Tibial nerve (tissue), 4 donors: ENCODE results near the gene KDM8. TPM values are rescaled to one million over a fixed set of nuclear protein-coding genes. Genes with fewer than 3 reads are reported as not detected.

Source experiments
- DNase-seq, 2 donors: peaks; one replicate each; pipeline ENCODE4 v3.0.0-alpha.2; 2019; ENCODE audit warnings: low spot score in 2 of 2
- H3K27ac ChIP-seq, 4 donors: fragments of 200-600 bp; sonication (generic) in 3 of 4; one replicate each; pipeline ENCODE4 v1.5.1; 2017 to 2019; ENCODE audit warnings: mild to moderate bottlenecking in 1 of 4
- H3K27me3 ChIP-seq, 2 donors: fragments of 200-600 bp; sonication (generic) in 1 of 2; one replicate each; pipeline versions ENCODE4 v1.5.1 to v1.6.0; 2017 to 2019
- H3K36me3 ChIP-seq, 3 donors: fragments of 200-600 bp; sonication (generic); one replicate each; pipeline ENCODE4 v1.5.1; 2018 to 2019
- H3K4me1 ChIP-seq, 4 donors: fragments of 200-600 bp; sonication (generic) in 3 of 4; one replicate each; pipeline ENCODE4 v1.5.1; 2017 to 2019
- H3K4me3 ChIP-seq, 4 donors: fragments of 200-600 bp; sonication (generic) in 3 of 4; one replicate each; pipeline ENCODE4 v1.5.1; 2017 to 2019; ENCODE audit warnings: mild to moderate bottlenecking in 1 of 4, moderate library complexity in 1 of 4
- H3K9me3 ChIP-seq, 4 donors: fragments of 200-600 bp; sonication (generic) in 3 of 4; one replicate each; pipeline ENCODE4 v1.5.1; 2017 to 2019
- CTCF ChIP-seq, 5 experiments: fragments of 200-600 bp in 3 of 5; fragments of 450-650 bp in 2 of 5; sonication (generic) in 3 of 5; IDR thresholded peaks; one replicate each; pipeline ENCODE4 v1.5.1; 2016 to 2019; ENCODE audit warnings: antibody characterized with exemption in 5 of 5, mild to moderate bottlenecking in 3 of 5, moderate library complexity in 2 of 5
- EP300 ChIP-seq, 2 donors: sonication (generic); formaldehyde crosslinking; IDR thresholded peaks; one replicate each; pipeline ENCODE4 v1.6.1; 2017; ENCODE audit warnings: antibody characterized with exemption in 2 of 2, mild to moderate bottlenecking in 1 of 2
- POLR2A ChIP-seq, 2 donors: fragments of 450-650 bp; IDR thresholded peaks; one replicate each; pipeline ENCODE4 v1.6.1; 2017; ENCODE audit warnings: antibody characterized with exemption in 2 of 2, mild to moderate bottlenecking in 2 of 2, moderate library complexity in 2 of 2
- WGBS, 2 donors: methylation state at CpG; one replicate each; pipeline ENCODE4 v1.1.5; 2018; 5-methylcytosine and 5-hydroxymethylcytosine counted together
- total RNA-seq, 4 donors: library from RNA; depleted of rRNA; stranded (reverse); fragments of >200 nt; gene quantifications; one replicate each; pipeline ENCODE4 v1.1.0, GENCODE V29; 2016

Gene KDM8
- total RNA-seq, 4 donors from 2014 or later: 2.3 to 7.6 (median 4.8) TPM

DNA sequence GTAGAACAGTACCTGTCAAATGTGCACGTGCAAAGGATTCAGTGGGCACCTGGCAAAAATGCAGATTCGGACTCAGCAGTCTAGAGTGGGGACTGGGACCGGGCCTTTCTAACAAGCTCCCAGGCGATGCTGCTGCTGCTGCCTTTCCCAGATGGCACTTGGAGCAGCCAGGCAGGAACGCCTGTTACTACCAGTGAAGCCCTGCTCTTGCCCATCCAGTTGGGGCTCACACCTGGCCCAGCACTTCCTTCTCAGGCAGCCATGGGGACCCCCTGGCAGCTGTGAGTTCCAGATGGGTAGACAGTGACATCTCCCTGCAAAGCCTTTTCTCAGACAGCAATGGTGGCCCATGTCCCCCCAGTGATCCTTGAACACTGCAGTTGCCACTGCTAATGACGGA is 30.4 kb downstream of the KDM8 start:
- TF ChIP-seq EP300 (IDR thresholded peaks at IDR 0.05) (no peak), POLR2A (IDR thresholded peaks at IDR 0.05) (no peak), CTCF (IDR thresholded peaks at IDR 0.05) (no peak)
- no peak for DNase-seq

GRCh38 chr16:27234171-27234570 is 30.8 kb downstream of the KDM8 start:
- H3K36me3 ChIP-seq: peaks cover 0 to 43% (median 0%) of the 10 kb centered on the region in 3 donors
- H3K4me3 ChIP-seq: no peak overlapping the region
- DNase-seq: no peak
- peak overlapping the region in 3 of 4 donors; percentile 55 to 77 (median 70) for H3K27ac ChIP-seq
- H3K4me1 ChIP-seq: peaks cover 0 to 58% (median 34%) of the 10 kb centered on the region in 4 donors
- no peaks in the 10 kb centered on the region for H3K27me3 ChIP-seq
- H3K9me3 ChIP-seq: no peaks in the 10 kb centered on the region
- TF ChIP-seq EP300 (IDR thresholded peaks at IDR 0.05) (no peak), CTCF (IDR thresholded peaks at IDR 0.05) (no peak)
- WGBS, 2 donors: 85 to 86% methylated on average over 8 of the region's 8 CpGs

More for the DNA sequence above, 30.4 kb downstream of the KDM8 start:
- Histone ChIP-seq H3K27me3 (no peaks in the 10 kb centered on the region), H3K9me3 (no peaks in the 10 kb centered on the region), H3K4me3 (no peak overlapping the region), H3K27ac (no peak overlapping the region), H3K4me1 (peaks cover 0 to 58% (median 34%) of the 10 kb centered on the region in 4 donors), H3K36me3 (peaks cover 0 to 43% (median 0%) of the 10 kb centered on the region in 3 donors)
- WGBS, 2 donors: 88 to 90% methylated on average over 5 to 6 of the region's 6 CpGs

DNA sequence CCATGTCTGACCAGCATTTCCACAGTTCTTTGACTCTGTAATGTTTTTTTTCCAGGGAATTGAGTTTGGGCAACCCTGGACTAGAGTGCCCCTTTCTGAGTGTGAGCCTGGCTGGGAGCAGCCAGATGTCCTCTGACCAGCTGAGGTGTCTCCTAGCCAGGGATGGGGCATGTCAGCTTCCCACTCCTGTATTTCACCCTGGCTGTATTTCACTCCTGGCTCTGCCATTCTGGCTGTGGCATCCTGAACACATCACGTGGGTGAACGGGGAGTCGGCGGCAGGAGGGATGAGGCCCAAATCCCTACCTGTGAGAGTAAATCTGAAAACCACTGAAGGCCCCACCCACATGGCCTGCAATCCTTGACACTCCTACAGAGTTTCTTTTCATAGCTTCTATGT is 31.3 kb downstream of the KDM8 start:
- Histone ChIP-seq H3K27me3 (no peaks in the 10 kb centered on the region), H3K4me3 (no peak overlapping the region), H3K36me3 (peaks cover 0 to 43% (median 0%) of the 10 kb centered on the region in 3 donors), H3K9me3 (no peaks in the 10 kb centered on the region), H3K27ac (peak overlapping the region in 3 of 4 donors; percentile 55 to 77 (median 70)), H3K4me1 (peaks cover 0 to 58% (median 34%) of the 10 kb centered on the region in 4 donors)
- no peak for TF ChIP-seq EP300 (IDR thresholded peaks at IDR 0.05)
- no peak for TF ChIP-seq POLR2A (IDR thresholded peaks at IDR 0.05)
- TF ChIP-seq CTCF (IDR thresholded peaks at IDR 0.05): no peak
- WGBS, 2 donors: 43 to 53% methylated on average over 4 of the region's 4 CpGs
- no peak for DNase-seq

DNA sequence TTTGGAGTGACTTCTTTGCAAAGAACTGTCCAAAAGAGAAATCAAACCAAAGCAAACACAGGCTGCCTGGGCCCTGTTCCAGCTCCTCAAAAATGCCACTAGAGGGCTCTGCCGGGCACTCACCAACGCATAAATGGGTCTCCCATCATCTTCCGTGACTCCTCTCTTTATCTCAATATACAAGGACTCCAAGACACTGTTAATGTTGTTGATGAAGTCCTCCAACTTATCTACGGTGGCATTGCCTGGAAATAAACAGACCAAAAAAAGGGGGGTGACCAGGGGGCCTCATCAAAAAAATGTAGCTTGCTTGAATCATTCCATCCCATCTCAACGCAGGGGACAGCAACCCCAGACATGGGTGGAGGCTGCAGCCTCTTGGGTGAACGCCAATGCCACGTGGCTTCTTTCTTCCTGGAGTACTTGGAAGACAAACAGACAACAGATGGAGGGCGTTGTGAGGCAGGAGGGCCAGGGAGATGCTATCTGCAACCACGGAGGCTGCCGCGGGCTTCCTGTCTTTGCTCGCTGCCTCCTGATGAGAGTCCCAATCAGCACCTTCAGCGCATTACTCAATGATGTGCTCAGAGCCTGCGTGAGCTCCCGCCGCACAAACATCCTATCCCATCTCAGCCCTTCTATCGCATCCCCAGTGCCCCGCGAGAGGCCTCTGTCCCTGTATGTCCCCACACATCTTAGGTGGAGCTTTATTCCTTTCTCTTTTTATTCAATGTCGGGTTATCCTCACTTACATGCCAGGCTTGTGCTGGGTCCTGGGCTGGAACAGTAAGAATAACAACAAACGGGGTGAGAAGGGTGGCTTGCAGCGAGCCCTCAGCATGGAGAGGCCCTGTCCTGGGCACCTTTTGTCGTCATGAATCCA is 32.0 kb downstream of the KDM8 start:
- Histone ChIP-seq H3K4me1 (peaks cover 0 to 56% (median 37%) of the 10 kb centered on the region in 4 donors), H3K9me3 (no peaks in the 10 kb centered on the region), H3K4me3 (no peak overlapping the region), H3K27me3 (no peaks in the 10 kb centered on the region), H3K36me3 (peaks cover 0 to 37% (median 0%) of the 10 kb centered on the region in 3 donors), H3K27ac (peak overlapping the region in 3 of 4 donors; percentile 55 to 77 (median 70))
- WGBS, 2 donors: 40 to 45% methylated on average over 23 of the region's 23 CpGs
- DNase-seq: peak; percentile 76 to 88
- TF ChIP-seq EP300 (IDR thresholded peaks at IDR 0.05) (peak; percentile 24 to 73), POLR2A (IDR thresholded peaks at IDR 0.05) (no peak), CTCF (IDR thresholded peaks at IDR 0.05) (peak; percentile 60 to 81 (median 76))

GRCh38 chr16:27235938-27236245 is 32.6 kb downstream of the KDM8 start:
- Histone ChIP-seq H3K4me3 (no peak overlapping the region), H3K36me3 (peaks cover 0 to 31% (median 0%) of the 10 kb centered on the region in 3 donors), H3K9me3 (no peaks in the 10 kb centered on the region), H3K27ac (peak overlapping the region in 3 of 4 donors; percentile 55 to 77 (median 70)), H3K4me1 (peaks cover 0 to 59% (median 37%) of the 10 kb centered on the region in 4 donors), H3K27me3 (no peaks in the 10 kb centered on the region)
- no peak for DNase-seq
- WGBS, 2 donors: 93 to 96% methylated on average over 6 to 8 of the region's 8 CpGs
- TF ChIP-seq POLR2A (IDR thresholded peaks at IDR 0.05): no peak
- no peak for TF ChIP-seq CTCF (IDR thresholded peaks at IDR 0.05)
- no peak for TF ChIP-seq EP300 (IDR thresholded peaks at IDR 0.05)
